ENCODE data around the gene GP1BB.
A peak's percentile ranks its signal among the peaks of the same experiment; 100 is the strongest.
"Not testable (repeated sequence)": the region's sequence is repeated elsewhere in the genome, so short reads cannot be mapped to it uniquely, and the experiment has no call there.

Gene GP1BB

DNA sequence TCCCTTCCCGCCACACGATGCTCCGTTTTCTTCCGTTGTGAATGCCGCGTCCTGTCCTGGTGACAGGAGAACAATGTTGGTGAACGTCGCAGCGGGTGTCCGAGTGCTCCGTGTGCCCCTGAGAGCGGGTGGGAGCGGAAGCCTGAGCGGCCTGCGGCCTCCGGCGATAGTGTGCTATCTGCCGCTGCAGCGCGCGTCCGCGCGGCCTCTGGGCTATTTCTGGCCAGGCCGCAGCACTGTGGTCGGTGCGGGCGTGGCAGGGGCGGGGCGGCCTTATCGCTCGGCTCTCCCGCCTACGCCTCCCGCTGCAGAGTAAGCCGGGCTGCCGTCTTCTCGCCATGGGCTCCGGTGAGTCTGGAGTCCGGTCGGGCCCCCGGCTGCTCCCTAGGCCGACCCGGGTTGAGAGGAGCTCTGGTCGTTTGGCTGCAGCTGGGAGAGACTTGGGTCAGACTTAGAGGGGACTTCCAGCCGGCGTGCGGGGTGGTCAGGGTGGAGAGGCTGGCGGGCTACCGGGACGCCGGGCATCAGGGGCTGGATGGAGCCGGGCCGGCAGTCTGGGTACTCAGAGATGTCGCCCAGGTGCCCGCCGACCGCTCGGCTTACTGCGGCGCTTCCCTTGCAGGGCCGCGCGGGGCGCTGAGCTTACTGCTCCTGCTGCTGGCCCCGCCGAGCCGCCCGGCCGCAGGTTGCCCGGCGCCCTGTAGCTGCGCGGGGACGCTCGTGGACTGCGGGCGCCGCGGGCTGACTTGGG lies at the start of gene GP1BB:
GP1BB (plus strand) TSS at position 308 of the 751 bp plus-strand sequence; CDS start at position 339, 31 bp downstream.
- DNase-seq: no peak

DNA sequence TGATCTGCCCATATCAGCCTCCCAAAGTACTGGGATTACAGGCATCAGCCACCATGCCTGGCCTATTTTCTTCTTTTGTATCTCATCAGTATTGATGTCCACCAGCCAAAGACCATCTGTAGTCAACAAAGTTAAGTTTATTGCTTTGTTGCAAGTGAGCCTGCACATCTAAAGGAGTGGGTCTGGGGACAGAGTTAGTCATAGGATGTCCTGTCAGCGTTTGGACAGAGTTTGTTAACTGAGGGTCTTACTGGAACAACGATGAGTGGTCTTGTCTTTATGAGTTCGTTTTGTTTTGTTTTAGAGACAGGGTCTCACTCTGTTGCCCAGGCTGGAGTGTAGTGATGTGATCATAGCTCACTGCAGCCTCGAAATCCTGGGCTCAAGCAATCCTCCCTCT lies 49.7 kb upstream of the GP1BB start:
- no peak for DNase-seq

DNA sequence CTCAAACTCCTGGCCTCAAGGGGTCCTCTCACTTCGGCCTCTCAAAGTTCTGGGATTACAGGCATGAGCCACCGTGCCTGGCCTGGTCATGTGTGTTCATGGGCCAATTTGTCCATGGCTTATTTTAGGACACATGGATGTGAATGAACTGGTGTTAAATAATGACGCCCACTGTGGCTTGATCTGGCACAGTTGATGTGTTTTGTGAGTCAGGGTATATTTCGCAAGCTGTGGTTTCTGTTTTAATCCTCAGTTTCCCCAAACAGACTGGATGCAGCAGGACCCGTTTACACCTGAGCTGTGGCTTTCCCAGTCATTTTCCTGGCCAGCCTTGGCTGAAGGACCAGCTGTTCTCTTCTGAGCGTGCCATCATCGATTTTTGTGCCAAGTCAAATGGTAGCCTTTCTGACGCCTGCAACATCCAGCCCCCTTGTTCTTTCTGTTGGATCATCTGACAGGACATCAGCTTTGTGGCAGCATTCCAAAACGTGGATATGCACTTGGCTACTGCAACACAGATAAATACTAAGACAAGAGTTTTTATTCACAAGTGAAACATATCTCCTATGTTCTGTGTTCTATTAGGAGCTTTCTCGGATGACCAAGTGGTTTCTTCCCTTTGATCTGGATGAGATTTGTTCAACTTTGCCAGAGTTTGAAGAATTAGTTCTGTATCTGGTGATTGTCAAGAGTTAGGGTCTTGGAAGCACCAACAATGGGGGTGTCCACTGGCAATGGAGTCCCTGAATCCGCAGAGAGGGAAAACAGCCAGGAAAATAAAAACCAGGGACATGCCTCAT lies 49.0 kb upstream of the GP1BB start:
- DNase-seq: peak; percentile 86 to 93

DNA sequence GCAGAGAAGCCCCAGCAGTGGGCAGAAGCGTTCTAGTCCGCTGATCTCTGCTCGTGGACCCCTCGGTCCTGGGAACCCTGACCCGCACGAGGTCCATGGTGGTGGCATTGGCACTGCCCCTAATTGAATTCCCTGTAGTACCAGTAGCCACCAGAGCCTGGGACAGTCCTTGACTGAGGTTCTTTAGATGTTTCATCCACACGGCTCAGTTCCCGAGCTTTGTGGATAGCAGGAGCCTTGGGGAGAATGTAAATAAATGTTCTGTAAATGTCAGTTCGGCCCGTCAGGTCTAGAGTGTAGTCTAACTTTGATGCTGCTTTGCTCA lies 48.4 kb upstream of the GP1BB start:
- DNase-seq: no peak

DNA sequence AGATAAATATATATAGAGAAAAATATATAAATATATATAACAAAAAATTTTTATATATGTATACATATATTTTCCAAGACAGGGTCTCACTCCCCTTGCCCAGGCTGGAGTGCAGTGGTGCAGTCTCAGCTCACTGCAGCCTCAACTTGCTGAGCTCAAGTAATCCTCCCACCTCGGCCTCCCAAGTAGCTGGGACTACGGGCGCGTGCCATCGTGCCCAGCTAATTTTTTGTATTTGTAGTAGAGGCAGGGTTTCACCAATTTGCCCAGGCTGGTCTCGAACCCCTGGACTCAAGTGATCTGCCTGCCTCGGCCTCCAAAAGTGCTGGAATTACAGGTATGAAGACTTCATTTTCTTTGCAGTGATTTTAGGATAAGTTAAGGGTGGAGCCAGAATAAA lies 47.9 kb upstream of the GP1BB start:
- no peak for DNase-seq

DNA sequence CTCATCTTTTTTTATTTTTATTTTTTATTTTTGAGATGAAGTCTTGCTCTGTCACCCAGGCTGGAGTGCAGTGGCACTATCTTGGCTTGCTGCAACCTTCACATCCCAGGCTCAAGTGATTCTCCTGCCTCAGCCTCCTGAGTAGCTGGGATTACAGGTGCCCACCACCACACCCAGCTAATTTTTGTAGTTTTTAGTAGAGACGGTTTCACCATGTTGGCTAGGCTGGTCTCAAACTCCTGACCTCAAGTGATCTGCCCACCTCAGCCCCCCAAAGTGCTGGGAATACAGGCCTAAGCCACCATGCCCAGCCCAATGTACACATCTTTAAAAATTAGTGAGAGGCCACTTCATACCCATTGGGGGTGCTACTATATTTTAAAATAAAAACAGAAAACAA lies 46.9 kb upstream of the GP1BB start:
- not testable (repeated sequence) for DNase-seq

DNA sequence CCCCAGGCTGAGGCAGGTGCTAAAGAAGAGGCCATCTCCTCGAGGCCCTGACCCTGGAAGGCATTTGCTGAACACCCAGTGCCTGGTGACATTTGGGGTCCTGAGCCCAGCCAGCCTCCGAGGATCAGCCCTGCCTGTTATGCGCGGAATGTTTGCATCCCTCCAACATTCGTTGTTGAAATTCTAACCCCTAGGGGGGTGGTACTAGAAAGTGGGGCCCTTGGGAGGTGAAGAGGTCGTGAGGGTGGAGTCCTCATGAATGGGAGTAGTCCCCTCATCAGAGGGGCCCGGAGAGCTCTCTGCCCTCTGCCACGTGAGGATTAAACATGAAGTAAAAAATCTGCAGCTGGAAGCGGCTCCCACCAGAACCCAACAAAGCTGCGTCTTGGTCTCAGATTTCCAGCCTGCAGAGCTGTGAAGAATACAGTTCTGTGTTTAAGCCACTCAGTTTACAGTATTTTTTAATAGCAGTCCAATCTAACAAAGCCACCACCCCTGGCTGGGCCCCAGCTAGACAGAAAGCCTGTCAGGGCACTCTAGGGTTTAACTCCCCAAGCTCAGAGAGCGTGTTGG lies 44.3 kb upstream of the GP1BB start:
- no peak for DNase-seq

DNA sequence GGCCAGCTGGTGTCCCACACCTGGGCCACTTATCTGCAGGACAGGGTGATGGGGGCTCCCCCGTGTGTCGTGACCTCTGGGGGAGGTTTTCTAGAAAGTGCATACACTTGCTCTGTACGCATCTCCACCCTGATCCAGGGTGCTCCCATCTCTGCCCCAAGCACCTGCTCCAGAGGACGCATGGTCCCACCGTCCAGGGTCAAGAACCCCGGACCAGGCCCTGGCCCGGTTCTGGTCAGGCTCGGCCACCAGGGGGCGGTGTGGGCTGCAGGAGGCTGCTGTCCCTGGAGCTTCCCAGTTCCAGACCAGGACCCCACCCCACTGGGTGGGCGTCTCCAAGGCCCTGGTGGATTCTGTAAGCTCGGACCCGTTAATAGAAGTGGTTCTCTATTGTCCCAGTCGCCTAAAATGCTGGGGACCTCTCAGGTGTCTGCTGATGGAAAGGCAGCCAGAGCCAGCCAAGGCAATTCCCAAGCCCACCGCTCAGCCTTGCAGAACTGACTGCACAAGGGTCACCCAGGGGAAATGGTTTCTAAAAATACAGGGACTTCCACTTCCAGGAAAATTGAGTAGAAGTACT lies 43.7 kb upstream of the GP1BB start:
- no peak for DNase-seq

DNA sequence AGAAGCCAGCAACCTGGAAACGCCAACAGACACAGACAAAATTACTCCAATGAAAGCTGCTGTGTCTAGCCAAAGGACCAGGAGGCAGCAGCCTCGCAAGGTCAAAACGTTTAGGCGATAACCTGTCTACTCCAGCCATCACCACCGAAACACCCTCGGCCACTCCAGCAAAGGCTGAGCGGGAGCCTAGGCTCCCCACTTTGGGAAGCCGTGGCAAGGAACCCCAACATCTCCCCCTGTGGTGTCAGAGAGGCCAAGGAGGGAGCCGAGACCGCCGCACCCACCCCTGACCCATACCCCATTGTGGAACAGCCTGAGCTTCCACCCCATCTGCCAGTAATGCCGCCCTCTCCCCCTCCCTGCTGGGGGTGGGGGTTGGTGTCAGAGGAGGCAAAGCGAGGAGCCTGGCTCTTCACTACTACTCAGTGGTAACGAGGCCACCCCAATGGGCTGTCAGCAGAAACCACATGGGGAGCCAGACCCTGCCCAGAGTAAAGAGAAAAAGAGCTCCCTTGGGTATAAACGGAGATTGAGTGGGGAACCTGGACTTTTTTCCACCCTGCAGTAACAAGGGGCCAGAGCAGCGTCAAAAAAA lies 43.0 kb upstream of the GP1BB start:
- no peak for DNase-seq

DNA sequence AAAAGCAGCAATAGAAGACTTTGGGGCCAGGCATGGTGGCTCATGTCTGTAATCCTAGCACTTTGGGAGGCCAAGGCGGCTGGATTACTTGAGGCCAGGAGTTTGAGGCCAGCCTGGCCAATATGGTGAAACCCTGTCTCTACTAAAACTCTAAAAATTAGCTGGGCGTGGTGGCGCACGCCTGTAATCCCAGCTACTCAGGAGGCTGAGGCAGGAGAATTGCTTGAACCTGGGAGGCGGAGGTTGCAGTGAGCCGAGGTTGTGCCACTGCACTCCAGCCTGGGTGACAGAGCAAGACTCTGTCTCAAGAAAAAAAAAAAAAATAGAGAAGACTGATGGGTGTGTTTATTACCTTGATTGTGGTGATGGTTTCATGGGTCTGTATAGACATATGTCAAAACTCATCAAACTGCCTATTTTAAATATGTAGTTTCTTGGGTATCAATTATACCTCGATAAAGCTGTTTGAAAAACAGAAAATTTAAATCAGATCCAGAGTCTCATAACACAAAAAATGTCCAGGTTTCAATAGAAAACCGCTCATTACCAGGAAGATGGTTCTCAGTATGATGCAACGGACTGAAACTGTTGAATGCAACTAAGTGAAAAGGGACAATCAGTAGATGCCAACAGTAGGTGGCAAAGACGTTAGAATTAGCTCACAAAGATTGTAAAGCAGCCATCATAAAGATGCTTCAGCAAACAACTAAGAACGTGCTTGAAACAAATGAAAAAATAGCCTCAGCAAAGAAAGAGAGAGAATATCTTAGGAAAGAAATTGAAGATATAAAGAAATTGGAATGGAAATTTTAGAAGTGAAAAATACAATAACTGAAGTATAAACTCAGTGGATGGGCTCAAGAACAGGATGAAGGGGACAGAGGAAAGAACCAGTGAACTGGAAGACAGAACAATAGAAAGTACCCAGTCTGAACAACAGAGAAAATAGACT lies 42.2 kb upstream of the GP1BB start:
- DNase-seq: no peak

DNA sequence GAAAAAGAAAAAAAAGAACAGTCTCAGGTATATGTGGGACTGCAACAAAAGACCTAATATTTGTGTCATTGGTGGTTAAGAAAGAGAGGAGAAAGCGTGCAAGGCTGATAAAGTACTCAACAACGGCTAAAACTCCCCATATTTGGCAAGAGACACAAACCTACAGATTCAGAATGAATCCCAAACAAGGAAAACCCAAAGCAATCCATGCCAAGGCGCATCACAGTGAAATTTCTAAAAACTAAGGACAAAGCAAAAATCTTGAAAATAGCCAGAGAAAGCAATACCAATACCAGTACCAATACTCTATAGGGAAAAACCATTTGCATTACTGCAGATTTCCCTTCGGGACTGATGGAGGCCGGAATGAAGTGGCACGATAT lies 41.5 kb upstream of the GP1BB start:
- no peak for DNase-seq

DNA sequence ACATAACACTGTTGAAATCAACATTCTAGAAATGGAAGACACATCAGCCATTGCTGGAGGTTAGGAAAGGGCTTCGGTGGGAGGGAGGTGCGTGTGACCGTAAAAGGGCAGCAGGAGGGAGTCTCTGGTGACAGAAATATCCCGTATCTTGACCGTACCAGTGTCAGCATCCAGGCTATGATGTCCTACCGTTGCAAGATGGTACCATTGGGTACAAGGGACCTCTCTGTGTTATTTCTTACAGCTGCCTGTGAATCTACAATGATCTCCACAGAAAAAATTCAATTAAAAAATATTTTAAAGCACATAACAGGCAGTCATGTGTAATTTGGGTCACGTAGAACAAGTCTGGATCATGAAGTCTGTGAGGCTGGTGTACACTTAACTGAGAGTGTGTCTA lies 36.4 kb upstream of the GP1BB start:
- no peak for DNase-seq

DNA sequence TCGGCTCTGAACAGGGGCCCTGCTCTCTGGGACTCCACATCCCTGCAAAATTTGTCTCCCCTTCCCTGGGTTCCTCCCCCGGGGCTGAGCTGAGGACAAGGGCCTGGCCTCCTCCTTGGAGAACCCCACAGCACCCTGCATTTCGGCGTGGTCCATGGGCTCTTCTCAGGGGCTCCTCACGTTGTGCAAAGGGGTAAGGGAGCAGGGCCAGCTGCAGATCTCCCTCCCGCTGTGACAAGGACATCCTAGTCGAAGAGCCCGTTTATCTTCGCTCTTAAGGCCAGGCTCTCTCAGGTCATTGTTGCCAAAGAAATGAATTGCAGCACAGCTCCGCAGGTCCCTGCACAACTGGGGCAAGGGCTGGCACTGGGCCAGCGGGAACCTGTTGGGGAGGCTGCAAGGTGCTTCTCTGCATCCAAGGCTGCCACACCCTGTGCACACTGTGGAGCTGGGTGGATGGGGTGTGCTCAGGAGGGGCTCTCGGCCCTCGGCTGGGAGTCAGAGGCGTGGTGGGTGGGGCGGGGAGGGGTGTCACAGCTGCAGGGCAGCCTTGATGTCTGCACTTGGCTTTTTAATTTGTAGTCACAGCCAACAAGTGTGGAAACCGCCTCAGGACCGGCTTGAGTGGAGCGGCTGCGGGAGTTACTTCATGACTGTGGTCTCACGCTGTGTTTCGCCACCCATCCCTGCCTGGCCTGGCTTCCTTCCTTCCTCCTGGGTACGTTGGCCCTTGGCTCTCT lies 35.6 kb upstream of the GP1BB start:
- DNase-seq: no peak

DNA sequence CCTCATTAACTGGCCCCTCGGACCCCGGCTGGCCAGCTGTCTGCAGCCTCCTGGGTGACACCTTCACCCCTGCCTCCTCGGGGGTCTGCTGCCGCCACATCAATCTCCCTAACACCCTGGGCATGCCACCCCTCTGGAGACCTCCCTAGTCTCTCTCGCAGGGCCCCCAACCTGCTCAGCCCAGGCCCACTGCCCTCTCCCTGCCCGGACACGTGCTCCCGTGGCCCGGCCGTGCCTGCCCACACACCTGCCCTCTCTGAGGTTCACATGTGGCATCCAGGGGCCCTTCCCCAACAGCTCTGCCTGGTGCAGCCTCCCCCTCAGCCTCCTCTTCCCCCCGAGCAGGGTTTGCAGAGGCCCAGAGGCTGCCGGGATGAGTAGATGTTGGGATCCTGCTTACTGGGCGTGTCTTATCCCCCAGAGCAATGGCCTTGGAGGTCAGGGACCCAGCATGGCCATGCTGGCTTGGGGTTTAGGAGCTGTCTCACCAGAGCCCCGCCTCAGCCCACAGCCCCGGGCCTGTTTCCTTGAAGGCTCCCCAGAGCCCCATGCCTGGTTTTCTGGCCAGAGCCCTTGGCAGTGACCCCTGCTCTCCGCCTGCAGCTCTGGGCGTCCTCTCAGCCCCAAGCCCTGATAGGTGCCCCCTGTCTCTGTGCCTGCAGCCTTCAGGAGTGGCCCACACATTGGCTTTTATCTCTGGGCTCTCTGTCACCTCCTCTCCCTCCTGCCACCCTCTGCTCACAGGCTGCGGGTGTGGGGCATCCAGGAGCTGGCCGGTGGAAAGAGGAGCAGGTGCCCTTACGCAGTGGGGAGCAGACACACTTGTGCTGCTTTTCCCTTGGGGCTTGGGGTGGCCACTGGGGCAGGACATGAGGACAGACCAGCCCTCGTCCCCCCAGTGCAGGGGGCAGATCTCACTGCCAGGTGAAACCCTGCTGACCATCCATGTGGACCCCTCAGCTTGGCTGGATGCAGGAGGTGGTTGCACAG lies 34.7 kb upstream of the GP1BB start:
- no peak for DNase-seq

DNA sequence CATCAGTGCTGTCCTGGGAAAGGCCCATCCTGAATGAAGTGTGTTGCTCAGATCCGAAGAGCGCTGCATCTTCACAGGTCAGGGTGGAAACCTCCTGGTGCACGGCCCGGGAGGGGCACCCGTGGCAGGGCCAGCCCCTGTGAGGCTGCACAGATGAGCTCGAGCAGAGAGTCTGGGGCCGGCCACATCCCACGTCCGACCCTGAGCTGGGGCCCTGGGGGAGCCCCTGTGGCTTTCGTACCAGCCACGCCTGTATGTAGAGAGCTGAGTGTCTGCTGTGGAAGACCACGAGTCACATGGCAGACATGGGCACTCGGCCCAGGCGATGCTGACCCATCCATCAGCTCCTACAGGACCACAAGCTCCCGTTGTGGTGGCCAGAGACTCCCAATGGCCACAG lies 33.9 kb upstream of the GP1BB start:
- DNase-seq: no peak

DNA sequence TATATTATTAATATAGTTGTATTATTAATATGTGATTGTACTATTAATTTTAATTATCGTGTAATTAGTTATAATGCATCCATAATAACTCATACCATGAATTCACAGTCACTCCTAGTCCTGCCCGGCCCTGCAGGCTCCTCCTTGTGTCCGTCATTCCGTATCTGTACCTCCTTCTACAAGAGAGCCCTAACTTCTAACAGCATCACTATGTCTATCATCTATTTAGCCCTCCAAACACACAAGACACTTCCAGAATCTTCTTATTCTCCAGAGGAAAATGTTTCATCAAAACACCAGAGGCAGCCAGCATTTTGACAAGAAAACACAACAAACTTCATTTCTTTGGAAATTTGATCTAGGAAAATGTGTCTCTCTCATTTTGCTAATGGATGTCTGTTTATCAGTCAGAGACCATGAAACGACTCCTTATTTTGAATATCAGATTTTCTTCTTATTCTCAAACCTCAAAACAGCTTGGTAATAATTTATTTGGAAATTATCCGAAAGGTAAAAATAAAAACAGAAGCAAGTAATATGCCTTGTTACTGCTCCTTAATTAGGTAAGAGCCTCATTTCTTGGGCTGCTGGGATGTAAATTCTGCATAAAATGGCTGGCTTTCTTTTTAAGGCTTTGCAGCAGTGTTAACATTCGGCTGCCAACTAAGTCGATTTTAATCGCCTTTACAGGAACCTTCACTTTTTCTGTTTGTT lies 32.2 kb upstream of the GP1BB start:
- DNase-seq: no peak

DNA sequence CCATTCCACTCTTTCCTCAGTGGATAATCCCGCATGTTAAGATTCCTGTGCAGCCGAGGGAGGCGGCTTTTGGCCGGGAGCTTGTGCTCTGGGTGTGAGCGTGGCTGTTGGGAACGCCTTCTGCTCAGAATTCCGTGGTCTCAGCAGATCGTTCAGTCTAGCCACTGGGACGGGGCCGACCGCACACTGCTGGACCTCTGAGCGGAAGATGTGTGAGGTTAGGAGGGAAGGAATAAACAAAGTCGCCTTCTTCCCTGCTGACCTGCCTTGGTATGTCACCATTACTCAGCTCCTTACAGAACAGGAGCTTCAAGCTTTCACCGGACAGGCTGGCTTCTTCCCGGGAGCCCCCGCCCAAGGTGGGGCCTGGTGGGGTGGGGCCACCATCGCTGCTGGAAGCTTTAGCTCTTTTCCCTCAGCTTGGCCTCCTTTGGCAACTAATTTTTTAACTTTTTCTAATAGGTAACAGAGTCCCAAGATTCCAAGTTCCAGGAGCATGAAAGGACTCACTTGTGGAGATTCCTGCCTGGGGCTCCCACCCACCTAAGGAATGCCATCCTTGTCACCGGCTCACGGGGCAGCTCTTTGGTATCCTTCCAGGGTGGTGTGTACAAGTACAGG lies 31.5 kb upstream of the GP1BB start:
- no peak for DNase-seq

DNA sequence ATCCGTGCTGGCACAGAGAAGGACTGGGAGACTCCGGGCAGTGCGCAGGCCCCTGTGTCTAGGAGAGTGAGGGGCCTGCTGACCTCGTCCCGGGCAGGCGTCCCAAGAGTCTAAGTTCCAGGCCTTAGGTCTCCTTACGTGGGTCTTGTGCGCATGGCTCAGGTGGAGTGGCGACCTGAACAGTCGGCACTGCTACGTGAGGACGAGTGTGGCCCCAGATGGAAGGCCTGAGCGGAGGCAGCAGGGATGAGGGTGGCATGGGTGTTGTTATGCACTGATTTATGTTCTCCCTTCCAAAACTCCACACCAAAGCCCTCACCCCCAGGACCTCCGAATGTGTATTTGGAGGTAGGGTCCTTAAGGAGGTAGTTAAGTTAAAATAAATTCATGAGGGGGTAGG lies 29.8 kb upstream of the GP1BB start:
- no peak for DNase-seq
